Hepatic stellate cell (primary cell): Measurements from ENCODE around the gene TP53BP2.
A peak's percentile ranks its signal among the peaks of the same experiment; 100 is the strongest.
"Not testable (repeated sequence)": the region's sequence is repeated elsewhere in the genome, so short reads cannot be mapped to it uniquely, and the experiment has no call there.

Source experiments
- DNase-seq: peaks from one replicate; pipeline ENCODE4 v3.0.0; 2011; ENCODE audit warnings: low spot score

Gene TP53BP2

DNA sequence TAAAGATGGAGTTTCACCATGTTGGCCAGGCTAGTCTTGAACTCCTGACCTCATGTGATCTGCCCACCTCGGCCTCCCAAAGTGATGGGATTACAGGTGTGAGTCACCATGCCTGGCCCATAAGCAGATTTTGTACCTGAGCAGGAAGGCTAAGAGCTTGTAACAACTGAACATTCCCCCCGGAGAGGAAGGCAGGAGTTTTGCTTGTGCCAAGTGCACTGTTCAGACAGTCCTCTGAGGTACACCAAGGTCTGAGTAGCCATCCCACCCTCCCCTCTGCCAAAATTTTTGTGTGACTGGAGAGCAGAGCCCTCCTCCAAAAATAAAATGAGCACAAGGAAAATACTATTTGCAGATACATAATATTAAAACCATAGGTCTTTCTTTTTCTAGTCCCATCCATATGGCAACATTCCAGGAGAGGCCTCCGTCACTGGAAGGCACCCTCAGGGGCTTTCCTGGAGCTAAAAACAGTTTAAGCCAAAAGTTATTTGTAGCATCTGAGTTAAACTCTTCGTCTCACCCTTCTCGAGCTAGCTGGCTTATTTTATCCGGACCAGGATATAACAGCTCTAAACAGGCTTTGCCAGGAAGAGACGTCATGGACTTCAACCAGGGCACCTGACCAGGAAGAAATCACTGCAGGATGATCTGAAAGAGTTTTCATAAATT, 106.2 kb downstream of the TP53BP2 start:
- no peak for DNase-seq

DNA sequence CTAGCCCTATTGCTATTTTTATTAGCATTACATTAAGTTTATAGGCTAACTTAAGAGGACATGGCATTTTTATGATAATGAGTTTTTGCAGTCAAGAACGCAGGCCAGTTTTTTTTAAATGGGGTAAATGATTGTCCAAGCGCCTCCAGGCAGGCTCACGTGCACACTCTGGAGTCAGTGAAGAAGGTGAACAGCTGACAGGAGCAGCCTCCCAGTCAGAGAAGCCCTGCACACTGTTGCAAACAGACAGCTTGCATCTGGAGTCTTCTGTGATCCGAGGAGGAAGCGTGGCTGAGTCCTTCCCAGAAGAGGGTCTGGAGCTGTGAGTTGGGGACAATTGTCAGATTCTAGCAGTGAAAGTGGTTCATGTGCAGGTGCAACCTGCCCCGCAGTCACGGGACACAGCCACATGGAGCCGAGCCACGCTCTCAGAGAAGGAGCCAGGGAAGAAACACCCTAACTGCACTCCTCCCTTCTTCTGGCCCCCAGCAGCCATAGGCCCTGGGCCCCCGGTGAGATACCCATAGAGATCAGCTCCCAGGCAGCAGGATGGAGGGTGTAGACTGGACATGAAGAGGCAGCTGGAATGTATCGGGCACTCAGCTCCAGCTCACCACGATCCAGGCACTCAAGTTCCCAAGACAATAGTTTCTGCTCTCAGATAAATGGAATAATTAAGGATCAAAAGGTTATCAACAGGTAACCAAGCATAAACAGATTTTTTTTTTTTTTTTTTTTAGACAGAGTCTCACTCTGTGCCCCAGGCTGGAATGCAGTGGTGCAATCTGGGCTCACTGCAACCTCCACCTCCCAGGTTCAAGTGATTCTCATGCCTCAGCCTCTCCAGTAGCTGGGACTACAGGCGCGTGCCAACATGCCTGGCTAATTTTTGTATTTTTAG, 107.0 kb downstream of the TP53BP2 start:
- DNase-seq = no peak

DNA sequence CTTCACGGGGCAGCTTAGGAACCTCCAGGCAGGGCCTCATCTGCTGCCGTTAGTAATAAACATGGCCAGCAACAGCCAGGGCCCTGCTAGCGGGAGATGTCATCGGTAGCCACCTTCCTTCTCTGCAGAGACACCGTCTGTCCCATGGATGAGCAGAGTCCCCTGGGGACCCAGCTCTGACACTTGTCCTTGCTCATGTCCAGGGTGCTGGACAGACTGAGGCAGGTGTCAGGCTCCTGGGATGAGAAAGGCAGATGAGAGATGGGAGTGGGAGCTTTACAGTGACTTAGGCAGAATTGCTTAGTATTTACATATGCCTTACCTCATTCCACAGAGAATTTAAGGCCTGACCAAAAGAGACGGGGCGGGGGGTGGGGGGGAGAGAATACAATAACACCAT, 108.4 kb downstream of the TP53BP2 start:
- DNase-seq = no peak

DNA sequence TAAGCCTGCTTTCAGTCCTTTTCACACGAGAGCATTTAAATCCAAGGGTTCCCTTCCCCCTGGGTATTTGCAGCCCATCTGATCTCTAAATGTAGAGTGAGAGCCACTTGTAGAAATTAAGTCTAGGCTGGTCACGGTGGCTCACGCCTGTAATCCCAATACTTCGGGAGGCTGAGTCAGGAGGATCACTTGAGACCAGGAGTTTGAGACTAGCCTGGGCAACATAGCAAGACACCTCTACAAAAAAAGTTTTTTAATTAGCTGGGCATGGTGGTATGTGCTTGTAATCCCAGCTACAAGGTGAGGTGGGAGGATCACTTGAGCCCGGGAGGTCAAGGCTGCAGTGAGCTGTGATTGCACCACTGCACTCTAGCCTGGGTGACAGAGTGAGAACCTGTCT, 109.1 kb downstream of the TP53BP2 start:
- not testable (repeated sequence) for DNase-seq

DNA sequence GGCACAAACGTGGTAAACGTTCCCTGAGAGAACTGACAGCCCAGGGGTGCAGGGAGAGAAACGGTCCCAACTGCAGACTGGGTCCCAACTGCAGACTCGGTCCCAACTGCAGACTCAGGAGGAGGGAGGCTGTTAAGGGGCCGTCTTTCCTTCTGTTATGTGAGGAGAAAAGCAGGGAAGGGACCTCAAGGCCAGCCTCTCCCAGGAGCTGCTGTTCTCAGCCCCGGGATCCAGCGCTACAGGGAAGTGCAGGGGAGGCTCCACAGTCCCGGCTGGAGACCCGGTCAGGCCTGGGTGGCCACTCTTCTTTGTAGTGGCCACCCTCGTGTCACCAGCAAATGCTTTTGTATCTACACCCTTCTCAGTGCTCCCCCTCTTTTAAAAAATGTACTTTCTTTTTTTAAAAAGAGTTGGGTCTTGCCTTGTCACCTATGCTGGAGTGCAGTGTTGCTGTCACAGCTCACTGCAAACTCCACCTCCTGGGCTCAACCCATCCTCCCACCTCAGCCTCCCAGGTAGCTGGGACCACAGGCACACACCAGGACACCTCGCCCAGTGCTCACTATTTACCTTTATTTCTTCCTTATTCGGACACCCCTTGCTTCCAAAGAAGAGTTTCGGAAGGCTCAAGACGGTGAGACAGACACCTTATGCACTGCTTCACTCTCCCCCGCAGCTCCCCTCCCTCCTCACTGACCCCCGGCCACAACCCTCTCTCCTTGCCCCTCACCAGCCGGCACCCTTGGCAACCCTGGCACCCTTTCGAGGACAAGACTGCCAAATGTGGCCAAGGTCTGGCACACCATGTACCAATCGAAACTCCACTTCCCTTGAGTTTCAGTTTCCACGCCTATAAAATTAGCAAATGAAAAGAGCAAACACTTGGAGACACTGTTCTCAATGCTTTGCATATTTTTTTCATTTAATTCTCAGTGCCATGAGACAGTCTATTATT, 111.6 kb downstream of the TP53BP2 start:
- DNase-seq = no peak

DNA sequence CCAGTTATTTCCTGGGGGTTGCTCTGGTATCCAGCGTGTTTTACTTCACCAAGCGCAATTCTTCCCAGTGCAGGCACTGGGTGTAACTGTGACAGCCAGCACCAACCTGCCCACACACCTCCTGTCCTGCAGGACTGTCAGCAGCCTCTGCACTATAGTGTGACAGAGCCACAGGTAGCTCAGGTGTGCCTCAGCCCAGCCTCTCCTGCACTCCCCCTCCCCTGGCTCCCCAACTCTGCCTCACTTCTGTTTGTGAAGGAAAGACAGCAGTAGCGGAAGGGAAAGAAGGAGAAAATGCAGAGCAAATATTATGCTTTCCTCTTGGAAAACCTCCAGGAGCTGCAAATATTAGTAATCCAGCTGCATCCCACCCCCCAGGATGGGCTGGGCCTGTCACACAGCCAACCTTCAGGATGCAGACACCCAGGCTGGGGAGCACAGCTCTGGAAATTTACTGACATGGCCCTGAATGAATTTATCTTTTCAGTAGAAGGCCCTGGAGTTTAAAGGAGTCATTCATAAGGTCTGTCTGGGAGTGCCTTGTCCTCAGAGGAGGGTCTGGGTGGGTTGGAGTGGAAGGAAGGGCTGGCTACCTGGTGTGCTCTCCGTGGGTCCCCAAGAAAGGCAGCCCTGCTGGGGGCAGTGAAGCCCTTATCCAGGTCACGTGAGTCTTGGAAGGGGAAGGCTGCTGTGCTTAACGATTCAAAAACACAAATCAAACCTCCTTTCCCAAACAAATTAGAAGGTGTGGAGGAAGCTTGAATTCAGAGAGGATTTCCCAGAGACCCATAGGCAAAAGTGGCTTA, 112.6 kb downstream of the TP53BP2 start:
- DNase-seq = no peak

DNA sequence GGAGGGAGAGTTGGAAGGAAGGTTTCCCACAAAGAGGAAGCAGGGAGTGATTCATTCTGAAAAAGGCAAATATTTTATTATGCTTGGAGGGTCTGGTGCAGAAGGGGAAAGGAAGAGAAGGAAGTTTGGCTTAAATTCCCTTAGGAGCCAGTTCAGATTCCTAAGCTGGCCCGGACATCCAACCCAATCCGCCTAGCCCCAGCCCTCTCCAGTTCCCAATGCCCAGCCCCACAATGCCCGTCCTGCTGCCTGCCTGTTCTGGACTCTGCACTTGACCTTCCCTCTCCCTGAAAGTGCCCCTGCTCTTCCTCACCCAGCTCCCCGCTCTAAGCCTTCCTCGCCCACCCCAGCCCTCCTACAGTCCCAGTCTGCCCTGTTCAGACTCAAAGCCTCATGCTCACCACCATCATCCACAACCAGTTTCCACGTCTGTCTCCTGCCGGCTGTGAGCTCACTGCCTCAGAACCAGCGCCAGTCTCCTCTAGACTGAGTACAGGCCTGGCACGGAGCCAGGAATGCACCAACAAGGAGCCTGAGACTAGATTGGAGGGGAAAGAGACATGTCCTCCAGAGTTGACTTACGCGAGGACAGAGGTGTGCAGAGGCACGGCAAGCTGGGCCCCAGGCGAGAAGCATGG, 114.5 kb downstream of the TP53BP2 start:
- DNase-seq = peak; percentile 65

DNA sequence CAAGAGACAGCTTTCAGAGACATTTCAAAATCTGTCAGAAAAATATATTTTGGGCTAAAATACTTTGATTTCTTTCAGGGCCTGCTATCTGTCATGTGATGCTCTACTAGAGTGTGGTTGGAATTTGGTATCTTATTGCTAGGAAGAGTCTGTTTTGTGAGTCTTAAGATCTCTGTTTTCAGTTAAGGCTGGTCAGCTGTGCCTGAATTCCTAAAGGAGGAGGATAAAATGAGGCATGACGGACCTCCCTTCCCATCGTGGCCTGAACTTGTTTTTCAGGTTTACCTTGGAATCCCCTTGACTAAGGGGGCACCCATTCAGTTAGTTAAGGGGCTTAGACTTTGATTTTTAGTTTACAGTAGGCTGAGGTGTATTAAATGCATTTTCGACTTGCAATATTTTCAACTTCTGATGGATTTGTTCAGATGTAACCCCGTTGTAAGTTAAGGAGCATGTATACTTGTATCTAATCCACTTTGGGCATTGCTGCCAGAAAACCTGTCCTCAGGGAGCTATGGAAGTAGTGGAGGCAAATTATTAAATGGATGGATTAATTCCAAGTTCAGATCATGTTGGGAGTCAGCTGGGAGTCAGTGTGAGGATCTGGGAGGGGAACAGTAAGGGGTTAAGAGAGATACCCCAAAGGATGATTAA, 115.1 kb downstream of the TP53BP2 start:
- no peak for DNase-seq

DNA sequence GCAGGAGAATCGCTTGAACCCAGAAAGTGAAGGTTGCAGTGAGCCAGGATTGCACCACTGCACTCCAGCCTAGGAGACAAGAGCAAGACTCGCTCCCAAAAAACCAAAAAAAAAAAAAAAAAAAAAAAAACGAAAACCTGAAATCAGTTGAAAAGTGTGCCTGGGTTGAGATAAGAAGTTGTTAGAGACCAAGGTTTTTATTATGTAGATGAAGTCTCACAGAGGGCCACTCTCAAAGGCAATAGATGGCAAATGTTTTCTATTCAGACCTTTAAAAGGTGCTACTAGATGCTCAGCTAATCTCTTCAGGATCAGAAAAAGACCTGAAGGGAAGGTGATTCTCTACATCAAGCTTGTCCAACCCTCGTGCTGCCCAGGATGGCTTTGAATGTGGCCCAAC, 115.8 kb downstream of the TP53BP2 start:
- no peak for DNase-seq
